Activated T-helper 1 cell treated with anti-CD3 and anti-CD28 coated beads, Interleukin-12 subunit alpha, Interleukin-12 subunit beta, Interleukin-2, Interleukin-4 antibody, amounts not matched to agents 30 ng/mL and 10 ng/mL and 1 ng/mL, durations not matched to agents 14 hours and 24 hours and 36 hours (primary cell): ENCODE data around the gene DOCK7. TPM values are rescaled to one million over a fixed set of nuclear protein-coding genes. Genes with fewer than 3 reads are reported as not detected.
"Not testable (repeated sequence)": the region's sequence is repeated elsewhere in the genome, so short reads cannot be mapped to it uniquely, and the experiment has no call there.

ENCODE experiments used
- DNase-seq: peaks from one replicate; pipeline ENCODE4 v3.0.0; 2021; ENCODE audit warnings: low spot score
- H3K27ac Mint-ChIP-seq: one replicate; pipeline ENCODE4 v1.8.0; 2021; ENCODE audit warnings: mild to moderate bottlenecking, mixed read lengths
- H3K27me3 Mint-ChIP-seq: one replicate; pipeline ENCODE4 v1.8.0; 2022; ENCODE audit warnings: mild to moderate bottlenecking, moderate library complexity, mixed read lengths; ENCODE audit not compliant: insufficient read depth
- H3K36me3 Mint-ChIP-seq: one replicate; pipeline ENCODE4 v1.8.0; 2021; ENCODE audit warnings: low read depth, mixed read lengths
- H3K4me1 Mint-ChIP-seq: one replicate; pipeline ENCODE4 v1.8.0; 2021; ENCODE audit warnings: low read depth, mixed read lengths
- H3K4me3 Mint-ChIP-seq: one replicate; pipeline ENCODE4 v1.8.0; 2021; ENCODE audit warnings: mild to moderate bottlenecking, moderate library complexity, mixed read lengths
- H3K9me3 Mint-ChIP-seq: one replicate; pipeline ENCODE4 v1.8.0; 2021; ENCODE audit warnings: mixed read lengths
- intact Hi-C: fragments of 100-400 bp; cut with micrococcal nuclease; formaldehyde crosslinking; loops from one replicate; pipeline ENCODE4 v1.15.1; 2024
- total RNA-seq: library from RNA; stranded (reverse); gene quantifications from 2 replicates; pipeline ENCODE4 v1.2.3, GENCODE V29; 2022

The DOCK7 gene
- total RNA-seq, 1 donor from 2014 or later = 13.4 TPM

DNA sequence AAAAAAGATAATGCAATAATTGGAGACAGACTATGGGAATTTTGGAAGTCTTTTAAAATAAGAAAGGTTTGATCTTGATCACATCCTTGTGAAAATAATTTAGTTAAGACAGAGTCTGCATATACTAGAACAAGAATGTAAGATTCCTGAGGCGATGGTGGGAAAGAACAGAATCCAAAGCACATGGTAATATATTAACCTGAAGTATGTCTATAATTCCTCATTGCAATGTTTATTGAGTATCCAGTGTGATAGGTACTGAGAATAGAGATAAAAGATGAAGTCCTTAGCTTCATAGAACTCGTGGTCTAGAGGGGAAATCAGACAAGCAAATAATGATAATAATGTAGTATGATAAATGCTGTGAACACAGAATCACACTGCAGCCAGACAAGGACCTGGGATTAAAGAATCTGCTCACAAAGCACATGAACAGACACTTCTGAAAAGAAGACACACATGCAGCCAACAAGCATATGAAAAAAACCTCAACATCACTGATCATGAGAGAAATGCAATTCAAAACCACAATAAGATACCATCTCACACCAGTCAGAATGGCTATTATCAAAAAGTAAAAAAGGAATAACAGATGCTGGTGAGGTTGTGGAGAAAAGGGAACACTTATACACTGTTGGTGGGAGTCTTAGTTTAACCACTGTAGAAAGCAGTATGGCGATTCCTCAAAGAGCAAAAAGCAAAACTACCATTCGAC, 97.8 kb downstream of the DOCK7 start:
- no peaks in the 10 kb centered on the region for H3K36me3 Mint-ChIP-seq
- no peaks in the 10 kb centered on the region for H3K4me1 Mint-ChIP-seq
- H3K4me3 Mint-ChIP-seq = no peak overlapping the region
- H3K9me3 Mint-ChIP-seq = no peaks in the 10 kb centered on the region
- intact Hi-C loops = no loop called here
- H3K27ac Mint-ChIP-seq = no peak overlapping the region
- DNase-seq = no peak
- H3K27me3 Mint-ChIP-seq = peaks cover 2% of the 10 kb centered on the region

GRCh38 chr1:62589321-62589720, 98.9 kb downstream of the DOCK7 start:
- Mint-ChIP-seq H3K27ac (no peak overlapping the region), H3K36me3 (no peaks in the 10 kb centered on the region), H3K4me1 (no peaks in the 10 kb centered on the region), H3K4me3 (no peak overlapping the region), H3K27me3 (peaks cover 2% of the 10 kb centered on the region), H3K9me3 (no peaks in the 10 kb centered on the region)
- intact Hi-C loops = no loop called here
- DNase-seq = no peak

DNA sequence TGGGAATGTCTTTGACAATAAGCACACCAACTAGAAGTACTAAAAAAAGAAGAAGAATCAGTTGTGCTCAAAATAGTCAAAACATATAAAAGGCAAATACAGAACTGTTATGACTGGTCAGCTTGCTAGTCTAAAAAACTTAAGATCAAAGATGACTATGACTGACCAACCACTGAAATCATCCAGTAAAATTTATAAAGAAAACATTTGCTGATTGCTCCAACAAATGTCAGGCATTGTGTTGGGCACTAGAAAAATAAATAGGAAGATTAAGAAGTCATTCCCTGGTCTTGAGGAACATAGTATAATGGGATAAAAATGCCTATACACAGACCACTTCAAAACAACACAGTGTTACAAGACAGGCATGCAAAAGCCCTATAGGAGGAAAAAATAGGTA, 100.2 kb downstream of the DOCK7 start:
- no peak for DNase-seq
- no peaks in the 10 kb centered on the region for H3K36me3 Mint-ChIP-seq
- no peak overlapping the region for H3K27ac Mint-ChIP-seq
- H3K4me1 Mint-ChIP-seq = no peaks in the 10 kb centered on the region
- no peak overlapping the region for H3K4me3 Mint-ChIP-seq
- H3K9me3 Mint-ChIP-seq = no peaks in the 10 kb centered on the region
- H3K27me3 Mint-ChIP-seq = no peaks in the 10 kb centered on the region
- intact Hi-C loops = no loop called here

GRCh38 chr1:62585469-62586155, 102.6 kb downstream of the DOCK7 start:
- Mint-ChIP-seq H3K4me1 (no peaks in the 10 kb centered on the region), H3K27me3 (no peaks in the 10 kb centered on the region), H3K9me3 (no peaks in the 10 kb centered on the region), H3K4me3 (no peak overlapping the region), H3K36me3 (no peaks in the 10 kb centered on the region), H3K27ac (no peak overlapping the region)
- DNase-seq = no peak
- intact Hi-C loops = no loop called here

DNA sequence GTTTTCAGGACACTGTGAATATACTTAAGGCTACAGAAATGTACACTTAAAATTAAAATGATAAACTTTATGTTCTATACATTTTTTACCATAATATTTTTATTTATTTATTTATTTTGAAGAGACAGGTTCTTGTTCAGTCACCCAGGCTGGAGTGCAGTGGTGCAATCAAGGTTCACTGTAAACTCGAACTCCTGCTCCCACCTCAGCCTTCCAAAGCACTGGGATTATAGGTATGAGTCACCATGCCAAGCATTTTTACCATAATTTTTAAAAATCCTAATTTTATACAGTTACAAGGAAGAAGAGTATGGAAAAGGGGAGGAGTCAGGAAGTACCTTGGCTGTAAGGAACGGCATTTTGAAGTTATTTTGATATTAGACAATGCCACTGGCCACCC, 114.5 kb downstream of the DOCK7 start:
- Mint-ChIP-seq H3K4me1 (no peaks in the 10 kb centered on the region), H3K36me3 (no peaks in the 10 kb centered on the region), H3K27ac (no peak overlapping the region), H3K27me3 (no peaks in the 10 kb centered on the region), H3K9me3 (peaks cover 9% of the 10 kb centered on the region), H3K4me3 (no peak overlapping the region)
- no peak for DNase-seq
- intact Hi-C loops = no loop called here

DNA sequence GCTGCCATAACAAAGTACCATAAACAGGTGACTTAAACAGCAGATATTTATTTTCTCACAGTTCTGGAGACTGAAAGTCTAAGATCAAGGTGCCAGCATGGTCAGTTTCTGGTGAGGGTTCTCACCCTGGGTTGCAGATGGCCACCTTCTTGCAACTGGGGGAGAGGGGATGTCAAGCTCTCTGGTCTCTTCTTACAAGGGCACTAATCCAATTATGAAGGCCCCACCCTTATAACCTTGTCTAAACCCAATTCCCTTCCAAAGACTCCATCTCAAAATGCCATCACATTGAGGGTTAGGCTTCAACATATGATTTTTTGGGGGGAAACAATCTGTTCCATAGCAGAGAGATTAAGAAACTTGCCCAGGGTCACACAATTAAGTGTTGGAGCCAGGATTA, 115.7 kb downstream of the DOCK7 start:
- H3K4me3 Mint-ChIP-seq = no peak overlapping the region
- intact Hi-C loops = no loop called here
- no peak for DNase-seq
- H3K4me1 Mint-ChIP-seq = no peaks in the 10 kb centered on the region
- H3K9me3 Mint-ChIP-seq = peaks cover 13% of the 10 kb centered on the region
- no peaks in the 10 kb centered on the region for H3K27me3 Mint-ChIP-seq
- H3K36me3 Mint-ChIP-seq = no peaks in the 10 kb centered on the region
- H3K27ac Mint-ChIP-seq = no peak overlapping the region

GRCh38 chr1:62571517-62571916, 116.7 kb downstream of the DOCK7 start:
- DNase-seq, H3K36me3 Mint-ChIP-seq, intact Hi-C loops, H3K4me1 Mint-ChIP-seq, H3K4me3 Mint-ChIP-seq, H3K27ac Mint-ChIP-seq, H3K27me3 Mint-ChIP-seq: not testable (repeated sequence)
- peaks cover 13% of the 10 kb centered on the region for H3K9me3 Mint-ChIP-seq

- H3K27me3 Mint-ChIP-seq, H3K27ac Mint-ChIP-seq: not testable (repeated sequence)
Observed at GRCh38 chr1:62567926-62568325, 120.3 kb downstream of the DOCK7 start.

GRCh38 chr1:62567182-62567581, 121.0 kb downstream of the DOCK7 start:
- H3K27me3 Mint-ChIP-seq, intact Hi-C loops, H3K4me3 Mint-ChIP-seq, H3K27ac Mint-ChIP-seq, H3K36me3 Mint-ChIP-seq, H3K4me1 Mint-ChIP-seq, DNase-seq: not testable (repeated sequence)
- H3K9me3 Mint-ChIP-seq = peaks cover 13% of the 10 kb centered on the region

More at GRCh38 chr1:62567926-62568325, 120.3 kb downstream of the DOCK7 start:
- peaks cover 13% of the 10 kb centered on the region for H3K9me3 Mint-ChIP-seq
- DNase-seq, H3K36me3 Mint-ChIP-seq, H3K4me1 Mint-ChIP-seq, H3K4me3 Mint-ChIP-seq, intact Hi-C loops: not testable (repeated sequence)

DNA sequence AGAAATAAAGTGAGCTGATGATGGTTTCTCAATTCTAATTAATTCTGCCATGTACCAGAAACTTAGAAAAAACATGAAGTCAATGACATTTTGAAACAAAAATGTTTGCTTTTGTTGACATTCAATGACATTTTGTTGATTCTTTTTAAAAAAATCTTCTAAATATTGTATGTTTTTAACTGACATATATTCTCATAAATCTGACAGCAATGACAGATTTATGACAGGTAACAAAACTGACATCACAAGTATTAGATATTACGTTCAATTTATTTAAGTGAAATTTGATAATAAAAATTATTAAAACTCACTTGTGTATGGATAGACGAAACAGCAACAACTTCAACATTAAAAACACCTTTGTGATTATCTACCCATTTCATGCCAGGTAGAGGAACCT, 126.9 kb downstream of the DOCK7 start:
- no peaks in the 10 kb centered on the region for H3K9me3 Mint-ChIP-seq
- H3K4me3 Mint-ChIP-seq = no peak overlapping the region
- no peaks in the 10 kb centered on the region for H3K27me3 Mint-ChIP-seq
- no peaks in the 10 kb centered on the region for H3K36me3 Mint-ChIP-seq
- H3K27ac Mint-ChIP-seq = no peak overlapping the region
- no peak for DNase-seq
- intact Hi-C loops = no loop called here
- H3K4me1 Mint-ChIP-seq = no peaks in the 10 kb centered on the region

- Mint-ChIP-seq H3K4me1 (no peaks in the 10 kb centered on the region), H3K27me3 (no peaks in the 10 kb centered on the region), H3K36me3 (no peaks in the 10 kb centered on the region), H3K9me3 (no peaks in the 10 kb centered on the region), H3K27ac (no peak overlapping the region), H3K4me3 (no peak overlapping the region)
- DNase-seq = no peak
- intact Hi-C loops = no loop called here
Observed at GRCh38 chr1:62544570-62544969, 143.6 kb downstream of the DOCK7 start.

DNA sequence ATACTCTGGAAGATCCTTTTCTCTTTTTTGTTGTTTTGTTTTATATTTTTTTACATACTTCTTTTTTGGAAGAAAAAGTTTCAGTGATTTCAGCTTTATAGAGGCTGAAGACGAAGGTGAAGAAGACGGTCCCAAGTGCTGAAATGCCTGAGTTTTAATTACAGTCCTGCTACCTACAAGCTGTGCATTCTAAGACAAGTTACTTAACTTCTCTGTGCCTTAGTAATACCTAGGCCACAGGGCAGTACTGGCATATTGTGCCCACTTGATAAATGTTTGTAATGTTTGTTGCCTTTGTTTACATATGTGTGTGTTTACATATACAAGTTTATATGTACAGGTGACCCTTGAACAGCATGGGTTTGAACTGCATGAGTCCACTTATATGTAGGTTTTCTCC, 147.1 kb downstream of the DOCK7 start:
- intact Hi-C loops = no loop called here
- Mint-ChIP-seq H3K4me3 (no peak overlapping the region), H3K27ac (no peak overlapping the region), H3K4me1 (no peaks in the 10 kb centered on the region), H3K27me3 (no peaks in the 10 kb centered on the region), H3K36me3 (no peaks in the 10 kb centered on the region), H3K9me3 (no peaks in the 10 kb centered on the region)
- no peak for DNase-seq

- no peaks in the 10 kb centered on the region for H3K36me3 Mint-ChIP-seq
- no peaks in the 10 kb centered on the region for H3K27me3 Mint-ChIP-seq
- no peak for DNase-seq
- intact Hi-C loops = no loop called here
- no peak overlapping the region for H3K4me3 Mint-ChIP-seq
- H3K4me1 Mint-ChIP-seq = no peaks in the 10 kb centered on the region
- no peak overlapping the region for H3K27ac Mint-ChIP-seq
- no peaks in the 10 kb centered on the region for H3K9me3 Mint-ChIP-seq
Observed at GRCh38 chr1:62539028-62539447, 149.1 kb downstream of the DOCK7 start.
